ENCODE data around the gene DLG2.
"Not testable (repeated sequence)": the region's sequence is repeated elsewhere in the genome, so short reads cannot be mapped to it uniquely, and the experiment has no call there.

DLG2 gene

GRCh38 chr11:85301895-85302678 lies 325.1 kb downstream of the DLG2 start:
- DNase-seq = no peak

DNA sequence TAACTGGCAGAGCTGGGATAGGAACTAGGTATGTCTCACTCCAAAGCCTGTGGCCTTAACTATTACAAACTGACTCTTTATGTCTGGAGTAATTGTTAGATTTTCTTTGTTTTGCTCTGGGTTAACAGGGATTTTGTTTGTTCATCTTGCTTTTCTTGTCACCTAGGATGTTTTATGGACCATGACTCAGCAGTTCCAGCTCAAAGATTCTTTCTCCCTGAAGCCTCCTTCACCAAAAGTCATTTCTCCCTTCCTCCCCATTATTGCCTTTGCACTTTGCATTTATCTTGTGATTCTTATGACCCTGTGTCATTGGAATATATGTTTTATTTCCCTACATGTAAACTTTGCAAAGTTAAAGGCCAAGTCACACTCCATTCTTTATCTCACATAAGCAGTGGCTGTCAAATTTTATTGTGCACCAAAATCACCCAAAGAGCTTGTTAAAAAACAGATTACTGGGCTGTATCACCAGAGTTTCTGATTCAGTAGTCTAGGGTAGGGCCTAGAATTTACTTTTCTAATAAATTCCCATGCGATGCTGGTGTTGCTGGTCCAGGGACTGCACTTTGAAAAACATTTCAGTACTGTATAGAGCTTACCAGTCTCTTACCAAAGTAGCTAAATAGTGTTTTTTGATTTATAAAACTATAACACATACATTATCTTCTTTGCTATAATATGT lies 327.7 kb downstream of the DLG2 start:
- no peak for DNase-seq

DNA sequence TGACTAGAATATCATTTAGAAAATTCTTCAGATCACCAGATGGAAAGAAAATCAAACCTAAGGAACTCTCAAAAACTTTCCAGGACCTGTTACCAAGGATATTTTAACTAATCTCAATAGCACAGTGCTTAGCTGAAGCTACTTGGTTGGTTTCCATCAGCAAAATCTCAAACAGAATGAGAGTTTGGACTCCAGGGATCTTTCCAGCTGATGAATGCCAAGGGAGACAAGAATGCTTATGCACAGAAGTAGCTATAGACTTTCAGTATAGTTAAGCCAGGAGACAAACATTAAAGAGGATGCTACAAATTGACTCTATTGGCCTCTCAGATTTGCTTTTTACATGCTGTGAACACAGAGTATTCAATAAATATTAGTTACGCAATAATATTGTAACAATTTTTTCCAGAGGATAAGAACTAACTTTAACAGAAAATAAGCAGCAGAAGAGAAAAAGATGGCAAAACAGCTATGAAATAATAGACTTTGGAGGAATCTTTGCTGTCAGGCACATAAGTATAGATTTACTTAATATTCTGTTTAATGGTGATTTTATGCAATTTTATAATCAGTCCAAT lies 331.4 kb downstream of the DLG2 start:
- no peak for DNase-seq

DNA sequence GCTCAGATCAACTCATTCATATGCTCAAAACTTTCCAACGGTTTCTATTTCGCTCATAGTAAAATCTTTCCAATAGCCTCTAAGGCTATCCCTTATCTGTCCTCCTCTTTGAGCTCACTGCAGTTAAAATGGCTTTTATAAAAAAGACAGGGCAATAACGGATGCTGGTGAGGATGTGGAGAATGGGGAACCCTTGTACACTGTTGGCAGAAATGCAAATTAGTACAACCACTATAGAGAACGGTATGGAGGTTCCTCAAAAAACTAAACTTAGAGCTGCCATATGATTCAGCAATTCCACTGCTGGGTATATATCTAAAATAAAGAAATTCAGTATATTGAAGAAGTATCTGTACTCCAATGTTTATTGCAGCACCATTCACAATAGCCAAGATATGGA lies 345.6 kb downstream of the DLG2 start:
- no peak for DNase-seq

DNA sequence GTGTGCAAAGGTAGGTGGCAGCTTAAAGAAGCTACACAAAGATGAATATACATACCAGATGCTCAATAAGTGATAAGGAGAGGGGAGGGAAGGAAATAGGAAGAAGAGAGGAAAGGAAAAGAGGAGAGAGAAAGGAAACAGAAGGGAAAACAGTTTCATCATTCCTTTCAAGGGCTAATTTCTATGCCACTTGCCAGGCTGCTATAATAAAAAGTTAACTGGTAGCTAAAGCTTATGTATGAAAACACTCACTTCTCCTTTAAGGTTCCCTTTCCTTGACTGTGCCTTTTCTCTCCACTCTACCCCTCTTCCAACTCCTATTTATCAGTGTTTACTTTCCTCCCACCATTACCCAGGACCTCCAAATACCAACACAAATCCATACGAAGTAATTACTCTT lies 347.9 kb downstream of the DLG2 start:
- DNase-seq = no peak

DNA sequence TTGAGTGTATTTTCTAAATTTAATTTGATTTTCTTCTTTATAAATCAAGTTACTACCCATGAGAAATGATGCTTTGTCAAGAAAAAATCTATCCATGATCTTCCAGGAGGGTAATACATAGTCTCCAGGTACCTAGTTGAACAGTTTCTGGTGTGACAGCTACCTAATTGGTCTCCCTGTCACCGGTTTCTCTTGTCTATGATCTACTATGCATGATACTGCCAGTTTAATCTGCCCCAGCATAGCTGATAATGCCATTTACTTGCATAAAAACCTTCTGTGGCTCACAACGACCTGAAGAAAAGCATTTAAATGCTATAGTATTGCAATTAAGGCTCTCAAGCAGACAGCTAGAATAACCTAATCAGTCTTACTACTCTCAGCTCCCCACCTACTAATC lies 349.5 kb downstream of the DLG2 start:
- no peak for DNase-seq

GRCh38 chr11:85276332-85276731 lies 350.8 kb downstream of the DLG2 start:
- no peak for DNase-seq

GRCh38 chr11:85270315-85270714 lies 356.8 kb downstream of the DLG2 start:
- not testable (repeated sequence) for DNase-seq

DNA sequence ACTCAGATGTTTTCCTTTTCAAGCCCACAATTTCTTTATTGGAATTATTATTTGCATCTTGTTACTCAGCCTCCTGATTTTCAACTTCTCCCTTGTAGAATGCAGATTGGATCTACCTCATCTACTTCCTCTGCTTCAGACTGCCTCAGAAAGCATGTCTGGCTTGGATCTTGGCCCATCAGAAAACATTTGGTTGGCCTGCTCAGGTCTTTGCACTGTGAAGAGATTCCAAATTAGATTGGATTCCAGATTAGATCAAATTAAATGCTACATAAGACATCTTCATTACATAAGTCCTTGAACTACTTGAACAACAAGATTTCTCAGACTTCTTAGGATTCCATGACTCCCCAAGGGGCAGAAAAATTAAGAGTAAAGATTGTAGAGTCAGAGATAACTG lies 358.0 kb downstream of the DLG2 start:
- no peak for DNase-seq

GRCh38 chr11:85266646-85267045 lies 360.5 kb downstream of the DLG2 start:
- no peak for DNase-seq

GRCh38 chr11:85263328-85263727 lies 363.8 kb downstream of the DLG2 start:
- DNase-seq = no peak

- DNase-seq = no peak
Measured at GRCh38 chr11:85257837-85258236, 369.3 kb downstream of the DLG2 start.

- no peak for DNase-seq
Measured at GRCh38 chr11:85256433-85256832, 370.7 kb downstream of the DLG2 start.

DNA sequence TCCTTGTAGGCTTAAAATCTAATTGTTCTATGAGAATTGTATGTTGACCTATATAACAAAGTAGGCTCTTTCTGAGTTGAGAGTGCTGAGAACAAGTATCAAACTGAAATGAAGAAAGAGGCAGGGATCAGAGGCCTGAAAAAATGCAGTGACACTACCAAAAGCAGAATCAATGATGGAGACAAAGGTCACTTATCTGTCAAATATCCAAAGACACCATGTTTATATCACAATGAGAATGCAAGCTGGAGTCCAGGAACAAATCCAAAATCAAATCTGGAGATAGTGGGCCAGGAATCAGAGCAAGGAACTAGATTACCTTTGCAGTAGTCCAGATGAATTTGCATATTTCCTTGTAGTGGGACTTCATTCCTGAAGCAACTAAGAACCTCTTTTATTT lies 377.7 kb downstream of the DLG2 start:
- no peak for DNase-seq

DNA sequence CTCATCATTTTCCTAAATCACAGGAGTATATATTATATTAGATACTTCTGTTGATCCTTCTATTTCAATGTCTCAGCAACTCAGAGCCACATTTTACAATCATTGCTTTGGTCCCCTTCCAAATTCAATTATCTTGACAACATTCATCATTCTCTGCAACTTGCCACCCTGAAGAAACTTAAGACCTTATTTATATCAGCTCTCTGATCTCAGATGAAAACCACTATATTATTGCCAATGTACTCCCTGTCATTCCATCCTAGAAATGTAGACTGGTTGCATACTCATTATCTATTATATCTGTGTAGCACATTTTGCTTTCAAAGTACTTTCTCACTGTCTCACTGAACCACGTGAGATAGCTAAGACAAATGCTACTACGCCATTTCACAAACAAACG lies 379.3 kb downstream of the DLG2 start:
- DNase-seq = no peak

DNA sequence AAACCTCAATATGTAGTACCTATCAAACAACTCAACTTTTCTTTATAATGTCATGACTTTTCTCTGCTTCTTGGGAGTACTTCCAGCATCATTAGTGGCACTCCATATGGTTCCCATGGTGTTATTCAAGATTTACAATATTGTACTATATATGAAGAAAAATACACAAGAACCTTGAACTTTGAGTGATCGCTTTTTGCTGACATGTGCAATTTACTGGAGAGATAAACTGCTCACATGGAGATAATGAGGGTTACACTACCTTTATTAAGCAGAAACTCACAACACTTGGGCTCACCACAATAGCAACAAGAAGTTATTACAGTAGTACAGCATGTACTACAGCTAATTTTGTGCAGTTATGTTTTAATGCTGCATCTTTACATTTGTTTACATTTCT lies 388.2 kb downstream of the DLG2 start:
- DNase-seq = no peak

DNA sequence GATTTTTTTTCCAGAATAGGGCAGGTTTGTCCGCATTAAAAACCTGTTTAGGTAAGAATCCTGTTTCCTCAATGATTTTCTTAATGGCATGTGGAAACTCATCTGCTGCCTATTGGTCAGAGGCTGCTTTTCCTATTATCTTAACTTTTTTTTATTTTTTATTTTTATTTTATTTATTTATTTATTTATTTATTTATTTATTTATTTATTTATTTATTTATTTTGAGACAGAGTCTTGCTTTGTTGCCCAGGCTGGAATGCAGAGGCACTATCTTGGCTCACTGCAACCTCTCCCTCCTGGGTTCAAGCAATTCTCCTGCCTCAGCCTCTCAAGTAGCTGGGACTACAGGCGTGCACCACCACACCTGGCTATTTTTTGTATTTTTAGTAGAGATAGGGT lies 389.1 kb downstream of the DLG2 start:
- not testable (repeated sequence) for DNase-seq

DNA sequence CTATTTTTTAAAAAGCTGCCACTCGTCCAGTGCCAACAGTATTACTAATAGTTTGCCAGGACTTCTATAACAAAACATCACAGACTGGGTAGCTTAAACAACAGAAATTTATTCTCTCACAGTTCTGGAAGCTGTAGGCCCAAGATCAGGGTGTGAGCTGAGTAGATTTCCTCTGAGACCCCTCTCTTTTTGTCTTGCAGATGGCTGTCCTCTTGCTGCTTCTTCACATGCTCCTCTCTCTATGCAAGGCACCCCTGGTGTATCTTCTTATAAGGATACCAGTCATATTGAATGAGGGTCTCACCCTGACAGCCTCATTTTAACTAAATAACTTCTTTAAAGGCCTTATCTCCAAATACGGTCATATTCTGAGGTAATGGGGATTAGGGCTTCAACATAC lies 390.9 kb downstream of the DLG2 start:
- DNase-seq = no peak

- no peak for DNase-seq
Measured at GRCh38 chr11:85232559-85232958, 394.6 kb downstream of the DLG2 start.

DNA sequence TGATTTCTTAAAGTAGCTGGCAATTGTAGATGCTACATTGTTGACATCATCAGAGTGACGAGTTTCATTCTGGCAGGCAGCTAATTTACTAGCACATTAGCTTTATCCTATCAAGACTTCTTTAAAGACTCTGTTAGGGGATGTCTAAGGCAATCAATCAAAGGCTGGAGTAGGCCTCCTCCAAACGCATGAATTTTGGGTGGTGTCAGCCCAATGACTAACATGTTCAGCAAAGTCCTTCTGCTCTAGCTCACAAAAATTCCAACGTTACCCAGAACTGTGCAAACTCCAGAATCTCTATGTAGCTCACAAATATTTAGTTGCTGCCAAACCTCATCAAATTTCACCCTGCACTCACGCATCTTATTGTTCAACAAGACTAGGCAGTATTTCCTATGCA lies 395.6 kb downstream of the DLG2 start:
- no peak for DNase-seq

DNA sequence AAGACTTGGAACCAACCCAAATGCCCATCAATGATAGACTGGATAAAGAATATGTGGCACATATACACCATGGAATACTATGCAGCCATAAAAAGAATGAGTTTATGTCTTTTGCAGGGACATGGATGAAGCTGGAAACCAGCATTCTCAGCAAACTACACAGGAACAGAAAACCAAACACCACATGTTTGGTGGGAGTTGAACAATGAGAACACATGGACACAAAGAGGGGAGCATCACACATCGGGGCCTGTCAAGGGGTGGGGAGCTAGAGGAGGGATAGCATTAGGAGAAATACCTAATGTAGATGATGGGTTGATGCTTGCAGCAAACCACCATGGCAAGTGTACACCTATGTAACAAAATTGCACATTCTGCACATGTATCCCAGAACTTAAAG lies 397.4 kb downstream of the DLG2 start:
- not testable (repeated sequence) for DNase-seq

GRCh38 chr11:85196968-85197367 lies 430.2 kb downstream of the DLG2 start:
- DNase-seq = no peak

GRCh38 chr11:85195934-85196333 lies 431.2 kb downstream of the DLG2 start:
- no peak for DNase-seq

GRCh38 chr11:85187992-85188391 lies 439.2 kb downstream of the DLG2 start:
- no peak for DNase-seq

Data from RPMI8226 (cell line).